ENCODE data around the gene PLK3. TPM values are rescaled to one million over a fixed set of nuclear protein-coding genes. Genes with fewer than 3 reads are reported as not detected.

PLK3 gene
- total and polyA plus RNA-seq, 10 of the 15 experiments (the other 5 are each of a cell fraction or from before 2014, with no cell fraction given), result 1.5 to 23.2 (median 12.1) TPM

- RAD21 ChIA-PET (ENCODE audit: unreplicated experiment), result no interaction called here
- H3K36me3 ChIP-seq (ENCODE audit: control insufficient read depth in 2 of 2, insufficient read depth in 2 of 2, low read length in 1 of 2), result peaks cover 0 to 5% of the 10 kb centered on the region in 2 experiments; a peak in 2 of 4 replicates
- SMC1A ChIA-PET (ENCODE audit: uncharacterized antibody, unreplicated experiment), result interaction anchor here (0.9 to 1.5 kb wide), 3 partner anchors 27 to 640 kb away, joined by 3 to 5 read pairs (median 3); no protein-coding TSS in a partner anchor
- H3K4me1 ChIP-seq (ENCODE audit: control insufficient read depth, insufficient read depth, low read length), result peaks cover 3% of the 10 kb centered on the region; the same call in 1 of the 2 replicates
- FAIRE-seq, result no peak
- no TSS peak for BruUV-seq (replicated peaks)
- POLR2A ChIA-PET, result no interaction called here
- DNase-seq (ENCODE audit: low read depth, low spot score), result no peak
- no peaks in the 10 kb centered on the region for H3K79me2 ChIP-seq (ENCODE audit: control insufficient read depth, insufficient read depth, low read length)
- CTCF ChIA-PET, result interaction anchor here (0.6 to 1.2 kb wide), 2 partner anchors 12 to 38 kb away, joined by 3 to 4 read pairs; no protein-coding TSS in a partner anchor
- no peak overlapping the region for H3K4me2 ChIP-seq (ENCODE audit: control insufficient read depth, insufficient read depth)
- no peaks in the 10 kb centered on the region for H3K27me3 ChIP-seq (replicated peaks in 1 of 2; ENCODE audit: control insufficient read depth in 2 of 2, insufficient read depth in 2 of 2, low read length in 1 of 2)
- no peak overlapping the region for H3K9ac ChIP-seq (ENCODE audit: control insufficient read depth, insufficient read depth, low read length)
- H3K9me3 ChIP-seq (replicated peaks; ENCODE audit: control insufficient read depth, insufficient read depth, low read length), result no peaks in the 10 kb centered on the region
- in situ Hi-C loops (cut with MboI) (no loop called here), intact Hi-C loops (cut with micrococcal nuclease; ENCODE audit: unreplicated experiment) (no loop called here)
- no peaks in the 10 kb centered on the region for H4K20me1 ChIP-seq (ENCODE audit: control insufficient read depth, insufficient read depth)
- no peak overlapping the region for H2AFZ ChIP-seq (ENCODE audit: control insufficient read depth, low read depth, low read length)
- ATAC-seq, result no peak
- no peak overlapping the region for H3K4me3 ChIP-seq
- WGBS (ENCODE audit: insufficient coverage, insufficient replicate concordance, low lambda C conversion rate, missing lambda C conversion rate), result 97% methylated on average over 6 of the region's 6 CpGs
- TF ChIP-seq SREBF2 (IDR thresholded peaks at IDR 0.05; ENCODE audit: low read length), result no peak
- no peak for TF ChIP-seq ZNF207 (IDR thresholded peaks at IDR 0.05; ENCODE audit: borderline replicate concordance)
- TF ChIP-seq ZZZ3 (IDR thresholded peaks at IDR 0.05; ENCODE audit: control insufficient read depth, insufficient read length, low read depth), result no peak
- no peak for TF ChIP-seq MXI1 (IDR thresholded peaks at IDR 0.05; ENCODE audit: low read depth, low read length)
- TF ChIP-seq, protein P1, sequence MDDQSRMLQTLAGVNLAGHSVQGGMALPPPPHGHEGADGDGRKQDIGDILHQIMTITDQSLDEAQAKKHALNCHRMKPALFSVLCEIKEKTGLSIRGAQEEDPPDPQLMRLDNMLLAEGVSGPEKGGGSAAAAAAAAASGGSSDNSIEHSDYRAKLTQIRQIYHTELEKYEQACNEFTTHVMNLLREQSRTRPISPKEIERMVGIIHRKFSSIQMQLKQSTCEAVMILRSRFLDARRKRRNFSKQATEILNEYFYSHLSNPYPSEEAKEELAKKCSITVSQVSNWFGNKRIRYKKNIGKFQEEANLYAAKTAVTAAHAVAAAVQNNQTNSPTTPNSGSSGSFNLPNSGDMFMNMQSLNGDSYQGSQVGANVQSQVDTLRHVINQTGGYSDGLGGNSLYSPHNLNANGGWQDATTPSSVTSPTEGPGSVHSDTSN (IDR thresholded peaks at IDR 0.05; ENCODE audit: insufficient replicate concordance, low read depth, low read length), result no peak
- TF ChIP-seq ZNF622 (IDR thresholded peaks at IDR 0.05), result no peak
- TF ChIP-seq BACH1 (IDR thresholded peaks at IDR 0.05; ENCODE audit: borderline replicate concordance), result no peak
- TF ChIP-seq JUNB (IDR thresholded peaks at IDR 0.05), result no peak
- no peak for TF ChIP-seq WRNIP1 (IDR thresholded peaks at IDR 0.05; ENCODE audit: borderline replicate concordance, low read depth, low read length)
- TF ChIP-seq, protein P2, sequence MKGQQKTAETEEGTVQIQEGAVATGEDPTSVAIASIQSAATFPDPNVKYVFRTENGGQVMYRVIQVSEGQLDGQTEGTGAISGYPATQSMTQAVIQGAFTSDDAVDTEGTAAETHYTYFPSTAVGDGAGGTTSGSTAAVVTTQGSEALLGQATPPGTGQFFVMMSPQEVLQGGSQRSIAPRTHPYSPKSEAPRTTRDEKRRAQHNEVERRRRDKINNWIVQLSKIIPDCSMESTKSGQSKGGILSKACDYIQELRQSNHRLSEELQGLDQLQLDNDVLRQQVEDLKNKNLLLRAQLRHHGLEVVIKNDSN (IDR thresholded peaks at IDR 0.05; ENCODE audit: borderline replicate concordance, extremely low read length, insufficient read depth, low read depth, low read length), result no peak
- TF ChIP-seq ELK1 (IDR thresholded peaks at IDR 0.05; ENCODE audit: low read depth, low read length), result no peak
- TF ChIP-seq SIX5 (IDR thresholded peaks at IDR 0.05; ENCODE audit: low read depth, low read length, severe bottlenecking), result no peak
- no peak for TF ChIP-seq MTA2 (IDR thresholded peaks at IDR 0.05; ENCODE audit: low read depth)
- TF ChIP-seq NFYB (IDR thresholded peaks at IDR 0.05; ENCODE audit: insufficient read depth, low read depth, low read length), result no peak
- no peak for TF ChIP-seq BHLHE40 (IDR thresholded peaks at IDR 0.05; ENCODE audit: borderline replicate concordance in 1 of 2, low read depth in 2 of 2, low read length in 1 of 2)
- no peak for TF ChIP-seq ASH2L (IDR thresholded peaks at IDR 0.05; ENCODE audit: borderline replicate concordance, low read depth)
- TF ChIP-seq KAT2A (conservative IDR thresholded peaks at IDR 0.05; ENCODE audit: control insufficient read depth, low read depth, low read length), result no peak
- no peak for TF ChIP-seq SPI1 (IDR thresholded peaks at IDR 0.05; ENCODE audit: borderline replicate concordance, insufficient read depth, low read depth, low read length)
- H3K27ac ChIP-seq (ENCODE audit: control insufficient read depth, insufficient read depth), result no peak overlapping the region
Observed at GRCh38 chr1:44853201-44853600, 53.0 kb downstream of the PLK3 start.

Data from GM12878 (cell line).